K562 (cell line): Measurements from ENCODE around the gene NT5C2. TPM values are rescaled to one million over a fixed set of nuclear protein-coding genes. Genes with fewer than 3 reads are reported as not detected.
"Not testable (repeated sequence)": the region's sequence is repeated elsewhere in the genome, so short reads cannot be mapped to it uniquely, and the experiment has no call there.

Experiments
- ATAC-seq: fragments of 200-7000 bp; cut with Tn5 transposase; 3 replicates; pipeline ENCODE4 v1.9.1; 2020; ENCODE audit warnings: moderate library complexity
- BruUV-seq: library from RNA; stranded (reverse); fragments of 400-500 nt; replicated peaks from 2 replicates; lab custom pipeline; 2021; lab: Mats Ljungman, UMichigan
- CTCF ChIA-PET: fragments of 300-600 bp; formaldehyde crosslinking; extraction: SDS; loops from one replicate; lab custom pipeline; 2021; ENCODE audit warnings: low intra/inter-chr PET ratio; lab: Yijun Ruan, JAX
- POLR2A ChIA-PET: fragments of 300-600, 350-650 bp; sonication (Branson Sonifier 250); formaldehyde crosslinking; extraction: SDS; loops from one replicate; lab custom pipeline; 2021; ENCODE audit warnings: antibody characterized with exemption, inconsistent platforms; lab: Yijun Ruan, JAX
- DNase-seq, 4 experiments: peaks; one replicate each; pipeline versions ENCODE4 v3.0.0 to v3.0.0-alpha.2; 2011 to 2018; ENCODE audit warnings: low spot score in 3 of 4, mixed read lengths in 3 of 4; ENCODE audit errors: extremely low read depth in 1 of 4
- FAIRE-seq: peaks from 2 replicates; lab custom pipeline; 2011; peaks lifted over from hg19 to GRCh38; lab: Jason Lieb, UNC
- H2AFZ ChIP-seq: 2 replicates; pipeline ENCODE4 v1.6.0; 2011; ENCODE audit warnings: low read depth, low read length, control low read depth, inconsistent platforms
- H3K27ac ChIP-seq: fragments of 200-600 bp; 3 replicates; pipeline ENCODE4 v1.8.0; 2011; ENCODE audit warnings: low read depth, mild to moderate bottlenecking, control low read depth, inconsistent platforms, low read length, moderate library complexity, mixed read lengths; ENCODE audit errors: extremely low read depth
- H3K27me3 ChIP-seq, 2 experiments: fragments of 300-600 bp in 1 of 2; 2 replicates in 1 of 2; 3 replicates in 1 of 2; pipeline versions ENCODE4 v1.6.0 to v1.8.0; 2011; ENCODE audit warnings: inconsistent platforms in 2 of 2, low read length in 2 of 2, mild to moderate bottlenecking in 1 of 2, mixed read lengths in 1 of 2, moderate library complexity in 1 of 2; ENCODE audit not compliant: control insufficient read depth in 2 of 2, insufficient read depth in 2 of 2
- H3K36me3 ChIP-seq: fragments of 300-600 bp; 3 replicates; pipeline ENCODE4 v1.8.0; 2011; ENCODE audit warnings: mild to moderate bottlenecking, low read length, inconsistent platforms; ENCODE audit not compliant: control insufficient read depth, insufficient read depth
- H3K4me1 ChIP-seq, 2 experiments: fragments of 200-600 bp in 1 of 2; replicated peaks in 1 of 2; 2 replicates in 1 of 2; 3 replicates in 1 of 2; pipeline versions ENCODE4 v1.5.1 to v1.8.0; 2011; ENCODE audit warnings: inconsistent platforms in 2 of 2, low read length in 2 of 2, mild to moderate bottlenecking in 1 of 2, mixed read lengths in 1 of 2, moderate library complexity in 1 of 2; ENCODE audit not compliant: control insufficient read depth in 2 of 2, insufficient read depth in 2 of 2
- H3K4me2 ChIP-seq: 2 replicates; pipeline ENCODE4 v1.6.1; 2011; ENCODE audit warnings: low read length, control low read depth, inconsistent platforms, mixed read lengths; ENCODE audit not compliant: insufficient read depth
- H3K4me3 ChIP-seq: fragments of 200-600 bp; sonication (generic), shearing (Covaris generic); 2 replicates; pipeline ENCODE4 v1.5.1; 2016; ENCODE audit warnings: control low read depth, inconsistent platforms
- H3K79me2 ChIP-seq: fragments of 200-600 bp; 3 replicates; pipeline ENCODE4 v1.8.0; 2011; ENCODE audit warnings: low read length, inconsistent platforms; ENCODE audit not compliant: control insufficient read depth, insufficient read depth
- H3K9ac ChIP-seq, 2 experiments: 2 replicates each; pipeline versions ENCODE4 v1.6.0 to v1.6.1; 2011; ENCODE audit warnings: low read depth in 2 of 2, low read length in 2 of 2, control low read depth in 1 of 2, inconsistent platforms in 1 of 2, mild to moderate bottlenecking in 1 of 2, mixed read lengths in 1 of 2; ENCODE audit not compliant: insufficient read depth in 1 of 2
- H3K9me1 ChIP-seq: one replicate; pipeline ENCODE4 v1.6.0; 2011; ENCODE audit warnings: inconsistent platforms, mild to moderate bottlenecking, low read length, moderate library complexity; ENCODE audit not compliant: control insufficient read depth, insufficient read depth
- H3K9me3 ChIP-seq: replicated peaks from 2 replicates; pipeline ENCODE4 v1.5.1; 2011; ENCODE audit warnings: low read depth, low read length, inconsistent platforms; ENCODE audit not compliant: control insufficient read depth, insufficient read depth
- H4K20me1 ChIP-seq: replicated peaks from 2 replicates; pipeline ENCODE4 v1.6.1; 2011; ENCODE audit warnings: low read length, inconsistent platforms, mixed read lengths; ENCODE audit not compliant: control insufficient read depth, insufficient read depth
- BACH1 ChIP-seq: fragments of 200-800 bp; sonication (Bioruptor generic); IDR thresholded peaks from 2 replicates; pipeline ENCODE4 v1.6.1; 2016; ENCODE audit warnings: missing genetic modification characterization, missing compliant biosample characterization
- ETV6 ChIP-seq, 3 experiments: fragments of 150-350 bp in 1 of 3; sonication (generic) in 1 of 3; formaldehyde crosslinking in 1 of 3; IDR thresholded peaks; 2 replicates each; pipeline versions ENCODE4 v1.6.1 to v1.8.0; 2014 to 2022; ENCODE audit warnings: borderline replicate concordance in 2 of 3, low read depth in 2 of 3, antibody characterized with exemption in 1 of 3, low read length in 1 of 3, mild to moderate bottlenecking in 1 of 3, missing genetic modification reagents in 1 of 3
- ZFPM2 ChIP-seq: fragments of 250-450 bp; sonication (Bioruptor Pico); IDR thresholded peaks from 2 replicates; pipeline ENCODE4 v1.5.1; 2022; ENCODE audit warnings: mild to moderate bottlenecking
- ZNF121 ChIP-seq: sonication (generic); formaldehyde crosslinking; conservative IDR thresholded peaks from 2 replicates; pipeline ENCODE4 v1.8.0; 2022; ENCODE audit warnings: missing genetic modification reagents
- WGBS: fragments of 100-300 bp; shearing (Covaris generic); methylation state at CpG from one replicate; pipeline ENCODE4 v1.1.6; 2016; ENCODE audit warnings: low coverage, mixed read lengths; ENCODE audit not compliant: insufficient coverage; ENCODE audit errors: missing lambda C conversion rate; 5-methylcytosine and 5-hydroxymethylcytosine counted together
- in situ Hi-C: fragments of 300-500 bp; cut with MboI; formaldehyde crosslinking; loops from 4 replicates; pipeline ENCODE4 v1.15.0; 2018; ENCODE audit warnings: inconsistent platforms, mixed read lengths
- intact Hi-C: fragments of 100-400 bp; cut with micrococcal nuclease; formaldehyde crosslinking; loops from 2 replicates; pipeline ENCODE4 v1.14.2; 2022
- polyA plus RNA-seq, 8 experiments: library from polyadenylated mRNA; depleted of rRNA in 4 of 8; stranded (reverse) in 5 of 8; unstranded in 3 of 8; fragments of >200 nt; fragmentation: Nextera tagmentation in 2 of 8; fragmentation: Illumina TruSeq in 1 of 8; extraction: Ambion mirVana in 2 of 8; extraction: Trizol in 1 of 8; gene quantifications; 2 replicates each; pipeline versions ENCODE4 v1.2.1 to v1.2.3, GENCODE V29; 2011 to 2014; ENCODE audit warnings: inconsistent platforms in 1 of 8, missing spikeins in 1 of 8
- total RNA-seq, 7 experiments: library from RNA; depleted of rRNA in 6 of 7; stranded (reverse); fragments of >200 nt in 6 of 7; fragmentation: Illumina TruSeq in 2 of 7; extraction: Trizol in 2 of 7; gene quantifications; 2 replicates each; pipeline versions ENCODE4 v1.2.1 to v1.2.3, GENCODE V29; 2011 to 2021; ENCODE audit warnings: low replicate concordance in 1 of 7

Gene NT5C2
- total and polyA plus RNA-seq, 9 of the 15 experiments (the other 6 are each of a cell fraction or from before 2014, with no cell fraction given): 11.3 to 45.2 (median 27.7) TPM

GRCh38 chr10:103144041-103144440 lies 49.0 kb downstream of the NT5C2 start (continued):
- TF ChIP-seq ETV6 (IDR thresholded peaks at IDR 0.05; ENCODE audit: borderline replicate concordance in 1 of 2, low read depth in 2 of 2, low read length in 1 of 2): no peak
- no peak for TF ChIP-seq ETV6 (CRISPR knock-in tag; IDR thresholded peaks at IDR 0.05; ENCODE audit: borderline replicate concordance)
- TF ChIP-seq BACH1 (tag): no peak
- no peak for TF ChIP-seq ZFPM2

DNA sequence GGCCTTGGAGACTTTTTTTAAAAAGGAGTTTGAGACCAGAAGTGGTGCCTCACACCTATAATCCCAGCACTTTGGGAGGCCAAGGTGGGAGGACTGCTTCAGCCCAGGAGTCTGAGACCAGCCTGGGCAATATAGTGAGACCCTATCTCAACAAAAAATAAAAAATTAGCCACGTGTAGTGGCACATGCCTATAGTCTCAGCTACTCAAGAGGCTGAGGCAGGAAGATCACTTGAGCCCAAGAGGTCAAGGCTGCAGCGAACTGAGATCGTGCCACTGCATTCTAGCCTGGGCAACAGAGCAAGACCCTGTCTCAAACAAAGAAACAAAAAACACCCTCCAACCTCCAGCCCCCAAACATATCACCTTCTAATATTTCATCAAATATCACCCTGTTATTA lies 49.4 kb downstream of the NT5C2 start:
- H3K9me3 ChIP-seq, H2AFZ ChIP-seq, in situ Hi-C loops, CTCF ChIA-PET, FAIRE-seq, H3K4me3 ChIP-seq, ATAC-seq, H3K4me1 ChIP-seq, H3K9ac ChIP-seq, DNase-seq, H3K79me2 ChIP-seq, intact Hi-C loops, H3K27ac ChIP-seq, H4K20me1 ChIP-seq, H3K27me3 ChIP-seq, POLR2A ChIA-PET, H3K36me3 ChIP-seq, BruUV-seq, H3K4me2 ChIP-seq, H3K9me1 ChIP-seq: not testable (repeated sequence)
- WGBS: 80% methylated on average over 1 of the region's 3 CpGs
- peak; percentile 14; the same call in 1 of the 2 replicates for TF ChIP-seq ZNF121 (CRISPR knock-in tag)
